ENCODE measurements around the gene GAK.

Gene GAK

GRCh38 chr4:826508-827208 lies 105.5 kb downstream of the GAK start:
- no peak for DNase-seq

- no peak for DNase-seq
Measured at GRCh38 chr4:825971-826330, 106.2 kb downstream of the GAK start, which contains the start of gene CPLX1. Gene CPLX1 (minus strand): TSS chr4:826129. CDS start chr4:824522, 1,607 bp downstream.

- no peak for DNase-seq
Measured at GRCh38 chr4:825063-825970, 106.8 kb downstream of the GAK start.

GRCh38 chr4:824461-825062 lies 107.6 kb downstream of the GAK start:
- DNase-seq = no peak

GRCh38 chr4:823761-824460 lies 108.2 kb downstream of the GAK start:
- no peak for DNase-seq

GRCh38 chr4:823176-823760 lies 108.8 kb downstream of the GAK start:
- no peak for DNase-seq

GRCh38 chr4:822361-823175 lies 109.5 kb downstream of the GAK start:
- no peak for DNase-seq

- no peak for DNase-seq
Measured at GRCh38 chr4:821631-822030, 110.5 kb downstream of the GAK start.

GRCh38 chr4:821181-821591 lies 110.9 kb downstream of the GAK start:
- DNase-seq = no peak

- DNase-seq = no peak
Measured at GRCh38 chr4:820230-821172, 111.6 kb downstream of the GAK start.

GRCh38 chr4:819401-820229 lies 112.5 kb downstream of the GAK start:
- DNase-seq = no peak

- no peak for DNase-seq
Measured at GRCh38 chr4:818106-818921, 113.8 kb downstream of the GAK start.

GRCh38 chr4:815464-816146 lies 116.5 kb downstream of the GAK start:
- no peak for DNase-seq

- no peak for DNase-seq
Measured at GRCh38 chr4:814312-814850, 117.7 kb downstream of the GAK start.

GRCh38 chr4:813900-814299 lies 118.2 kb downstream of the GAK start:
- DNase-seq = no peak

GRCh38 chr4:808860-809570 lies 123.1 kb downstream of the GAK start:
- no peak for DNase-seq

GRCh38 chr4:807792-808191 lies 124.3 kb downstream of the GAK start:
- DNase-seq = no peak
